Calu3 (cell line): ENCODE measurements around the gene MYRFL. TPM values are rescaled to one million over a fixed set of nuclear protein-coding genes. Genes with fewer than 3 reads are reported as not detected.

ENCODE experiments used
- BruUV-seq: library from RNA; stranded (reverse); fragments of 400-500 nt; replicated peaks from 2 replicates; lab custom pipeline; 2021; lab: Mats Ljungman, UMichigan
- CTCF ChIA-PET: fragments of 300-600 bp; sonication (Branson Sonifier 250); formaldehyde crosslinking; loops from one replicate; lab custom pipeline; 2022; ENCODE audit warnings: antibody characterized with exemption; lab: Charles Lee
- DNase-seq: peaks from one replicate; pipeline ENCODE4 v3.0.0; 2022
- H3K27ac Mint-ChIP-seq: one replicate; pipeline ENCODE4 v1.8.0; 2022; ENCODE audit warnings: mixed read lengths; ENCODE audit not compliant: unreplicated experiment
- H3K27me3 Mint-ChIP-seq: one replicate; pipeline ENCODE4 v1.8.0; 2022; ENCODE audit warnings: mixed read lengths; ENCODE audit not compliant: unreplicated experiment
- H3K36me3 Mint-ChIP-seq: one replicate; pipeline ENCODE4 v1.8.0; 2022; ENCODE audit warnings: mild to moderate bottlenecking, moderate library complexity, mixed read lengths; ENCODE audit not compliant: insufficient read depth, unreplicated experiment
- H3K4me1 Mint-ChIP-seq: one replicate; pipeline ENCODE4 v1.8.0; 2022; ENCODE audit warnings: mild to moderate bottlenecking, low read depth, mixed read lengths; ENCODE audit not compliant: unreplicated experiment
- H3K4me3 Mint-ChIP-seq: one replicate; pipeline ENCODE4 v1.8.0; 2022; ENCODE audit warnings: mild to moderate bottlenecking, low read depth, moderate library complexity, mixed read lengths; ENCODE audit not compliant: unreplicated experiment
- H3K9me3 Mint-ChIP-seq: one replicate; pipeline ENCODE4 v1.8.0; 2022; ENCODE audit warnings: low read depth, mixed read lengths; ENCODE audit not compliant: unreplicated experiment
- intact Hi-C: fragments of 100-400 bp; cut with micrococcal nuclease; formaldehyde crosslinking; loops from one replicate; pipeline ENCODE4 v1.10.0; 2022; ENCODE audit not compliant: unreplicated experiment
- total RNA-seq: library from RNA; stranded (reverse); gene quantifications from 2 replicates; pipeline ENCODE4 v1.2.3, GENCODE V29; 2022
- TF ChIP-seq, protein P1 (sequence below): fragments of 200-600 bp; IDR thresholded peaks from one replicate; pipeline ENCODE4 v1.8.0; 2022; ENCODE audit warnings: antibody characterized with exemption; ENCODE audit not compliant: unreplicated experiment

MYRFL gene
- total RNA-seq, 1 experiment from 2014 or later: 1.7 TPM

- Mint-ChIP-seq H3K4me3 (no peak overlapping the region), H3K4me1 (no peaks in the 10 kb centered on the region), H3K27me3 (no peaks in the 10 kb centered on the region), H3K27ac (no peak overlapping the region), H3K9me3 (no peaks in the 10 kb centered on the region), H3K36me3 (no peaks in the 10 kb centered on the region)
- intact Hi-C loops: loop anchor here (2.0 to 5.0 kb wide), 3 partner anchors 65 to 381 kb away; partner anchors contain the start of genes CNOT2 and KCNMB4
- no TSS peak for BruUV-seq
- TF ChIP-seq, protein P1, sequence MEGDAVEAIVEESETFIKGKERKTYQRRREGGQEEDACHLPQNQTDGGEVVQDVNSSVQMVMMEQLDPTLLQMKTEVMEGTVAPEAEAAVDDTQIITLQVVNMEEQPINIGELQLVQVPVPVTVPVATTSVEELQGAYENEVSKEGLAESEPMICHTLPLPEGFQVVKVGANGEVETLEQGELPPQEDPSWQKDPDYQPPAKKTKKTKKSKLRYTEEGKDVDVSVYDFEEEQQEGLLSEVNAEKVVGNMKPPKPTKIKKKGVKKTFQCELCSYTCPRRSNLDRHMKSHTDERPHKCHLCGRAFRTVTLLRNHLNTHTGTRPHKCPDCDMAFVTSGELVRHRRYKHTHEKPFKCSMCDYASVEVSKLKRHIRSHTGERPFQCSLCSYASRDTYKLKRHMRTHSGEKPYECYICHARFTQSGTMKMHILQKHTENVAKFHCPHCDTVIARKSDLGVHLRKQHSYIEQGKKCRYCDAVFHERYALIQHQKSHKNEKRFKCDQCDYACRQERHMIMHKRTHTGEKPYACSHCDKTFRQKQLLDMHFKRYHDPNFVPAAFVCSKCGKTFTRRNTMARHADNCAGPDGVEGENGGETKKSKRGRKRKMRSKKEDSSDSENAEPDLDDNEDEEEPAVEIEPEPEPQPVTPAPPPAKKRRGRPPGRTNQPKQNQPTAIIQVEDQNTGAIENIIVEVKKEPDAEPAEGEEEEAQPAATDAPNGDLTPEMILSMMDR: no peak
- CTCF ChIA-PET: no interaction called here
- no peak for DNase-seq
These were observed 161.1 kb downstream of the MYRFL start for GRCh38 chr12:69986114-69986513.

GRCh38 chr12:69987579-69988091 lies 162.6 kb downstream of the MYRFL start:
- no peaks in the 10 kb centered on the region for H3K36me3 Mint-ChIP-seq
- no peaks in the 10 kb centered on the region for H3K27me3 Mint-ChIP-seq
- no peaks in the 10 kb centered on the region for H3K9me3 Mint-ChIP-seq
- H3K4me1 Mint-ChIP-seq: no peaks in the 10 kb centered on the region
- BruUV-seq: no TSS peak
- peak; percentile 86 for DNase-seq
- CTCF ChIA-PET: interaction anchor here (0.7 to 2.0 kb wide), 2 partner anchors 21 to 296 kb away, joined by 3 to 5 read pairs; no protein-coding TSS in a partner anchor
- H3K4me3 Mint-ChIP-seq: no peak overlapping the region
- intact Hi-C loops: loop anchor here (2.0 to 5.0 kb wide), 3 partner anchors 63 to 380 kb away; partner anchors contain the start of genes CNOT2 and KCNMB4
- TF ChIP-seq, protein P1: no peak
- no peak overlapping the region for H3K27ac Mint-ChIP-seq

GRCh38 chr12:69988481-69989321 lies 163.7 kb downstream of the MYRFL start:
- TF ChIP-seq, protein P1: no peak
- no peaks in the 10 kb centered on the region for H3K9me3 Mint-ChIP-seq
- CTCF ChIA-PET: interaction anchor here (2.0 kb wide), 1 partner anchor 22 kb away, joined by 5 read pairs; no protein-coding TSS in a partner anchor
- H3K36me3 Mint-ChIP-seq: no peaks in the 10 kb centered on the region
- no TSS peak for BruUV-seq
- H3K4me3 Mint-ChIP-seq: no peak overlapping the region
- H3K27me3 Mint-ChIP-seq: no peaks in the 10 kb centered on the region
- H3K4me1 Mint-ChIP-seq: no peaks in the 10 kb centered on the region
- intact Hi-C loops: loop anchor here (5.0 kb wide), 2 partner anchors 254 to 379 kb away; partner anchors contain the start of genes CNOT2 and KCNMB4
- H3K27ac Mint-ChIP-seq: no peak overlapping the region
- no peak for DNase-seq

DNA sequence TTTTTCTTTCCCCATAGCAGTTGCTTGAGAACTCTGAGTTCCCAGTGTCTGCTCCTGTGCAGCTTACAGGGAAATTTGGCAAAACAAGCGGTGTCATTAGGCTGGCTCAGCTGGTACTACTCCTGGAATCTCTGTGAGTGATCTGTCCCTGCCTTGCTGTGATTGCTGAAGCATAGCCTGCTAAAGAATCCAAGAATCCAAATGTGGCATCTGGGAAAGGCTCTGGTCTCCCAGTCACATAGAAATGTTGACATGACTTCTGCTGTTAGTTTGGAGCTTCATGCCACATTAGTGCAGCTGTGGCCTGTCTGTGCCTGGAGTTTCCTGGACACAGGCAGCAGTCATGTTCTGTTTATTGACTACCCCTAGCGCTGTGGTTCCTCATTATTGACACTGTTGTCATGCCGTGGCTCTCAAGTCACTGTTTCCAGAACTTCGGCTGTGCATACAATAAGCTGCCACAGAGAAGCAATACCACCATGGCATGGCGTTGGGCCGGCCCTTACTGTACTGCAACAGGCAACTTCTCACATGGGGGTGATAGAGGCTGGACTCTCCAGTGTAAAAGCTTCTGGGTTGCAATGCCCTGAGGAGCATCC lies 166.8 kb downstream of the MYRFL start:
- H3K27me3 Mint-ChIP-seq: no peaks in the 10 kb centered on the region
- no peak for DNase-seq
- H3K27ac Mint-ChIP-seq: no peak overlapping the region
- intact Hi-C loops: no loop called here
- TF ChIP-seq, protein P1: no peak
- H3K9me3 Mint-ChIP-seq: no peaks in the 10 kb centered on the region
- CTCF ChIA-PET: no interaction called here
- BruUV-seq: no TSS peak
- H3K4me3 Mint-ChIP-seq: no peak overlapping the region
- H3K4me1 Mint-ChIP-seq: no peaks in the 10 kb centered on the region
- H3K36me3 Mint-ChIP-seq: no peaks in the 10 kb centered on the region
